K562 (cell line): ENCODE data around the gene ERICH2. TPM values are rescaled to one million over a fixed set of nuclear protein-coding genes. Genes with fewer than 3 reads are reported as not detected.
A peak's percentile ranks its signal among the peaks of the same experiment; 100 is the strongest.

ENCODE experiments used
- ATF1 ChIP-seq, 2 experiments: fragments of 450-650 bp in 1 of 2; IDR thresholded peaks; 2 replicates each; pipeline ENCODE4 v1.6.1; 2016; ENCODE audit warnings: missing compliant biosample characterization in 1 of 2, missing genetic modification characterization in 1 of 2
- ATF7 ChIP-seq: fragments of 450-650 bp; IDR thresholded peaks from 2 replicates; pipeline ENCODE4 v1.7.1; 2014; ENCODE audit warnings: mild to moderate bottlenecking, moderate library complexity
- LEF1 ChIP-seq: fragments of 450-650 bp; IDR thresholded peaks from 2 replicates; pipeline ENCODE4 v1.6.1; 2016; ENCODE audit warnings: mild to moderate bottlenecking
- MTF1 ChIP-seq: fragments of 250-450 bp; sonication (Bioruptor Pico); IDR thresholded peaks from 2 replicates; pipeline ENCODE4 v1.9.0; 2021; ENCODE audit warnings: moderate library complexity, mild to moderate bottlenecking, inconsistent platforms, borderline replicate concordance
- NFATC3 ChIP-seq: fragments of 450-650 bp; IDR thresholded peaks from 2 replicates; pipeline ENCODE4 v1.6.1; 2017; ENCODE audit warnings: mild to moderate bottlenecking
- PCBP2 ChIP-seq: fragments of 200-400 bp; formaldehyde crosslinking; IDR thresholded peaks from 2 replicates; pipeline ENCODE4 v1.6.1; 2018; ENCODE audit warnings: low read length, low read depth, mild to moderate bottlenecking, moderate library complexity; ENCODE audit not compliant: poor library complexity, severe bottlenecking
- STAT5A ChIP-seq: IDR thresholded peaks from 2 replicates; pipeline ENCODE4 v1.6.1; 2012; ENCODE audit warnings: low read length, inconsistent platforms, borderline replicate concordance
- XRCC5 ChIP-seq: fragments of 200-400 bp; formaldehyde crosslinking; IDR thresholded peaks from 2 replicates; pipeline ENCODE4 v1.6.1; 2017; ENCODE audit warnings: low read depth, mild to moderate bottlenecking, low read length
- ZNF324 ChIP-seq: fragments of 250-450 bp; sonication (Bioruptor Pico); IDR thresholded peaks from 2 replicates; pipeline ENCODE4 v1.4.0; 2020; ENCODE audit warnings: mild to moderate bottlenecking
- ZNF589 ChIP-seq: fragments of 200-800 bp; sonication (Bioruptor generic); IDR thresholded peaks from 2 replicates; pipeline ENCODE4 v1.6.1; 2016; ENCODE audit warnings: low read depth, missing genetic modification characterization, missing compliant biosample characterization
- ZNF75A ChIP-seq: fragments of 450-650 bp; formaldehyde crosslinking; IDR thresholded peaks from 2 replicates; pipeline ENCODE4 v1.4.0; 2020; ENCODE audit warnings: mild to moderate bottlenecking
- polyA plus RNA-seq, 8 experiments: library from polyadenylated mRNA; depleted of rRNA in 4 of 8; stranded (reverse) in 5 of 8; unstranded in 3 of 8; fragments of >200 nt; fragmentation: Nextera tagmentation in 2 of 8; fragmentation: Illumina TruSeq in 1 of 8; extraction: Ambion mirVana in 2 of 8; extraction: Trizol in 1 of 8; gene quantifications; 2 replicates each; pipeline versions ENCODE4 v1.2.1 to v1.2.3, GENCODE V29; 2011 to 2014; ENCODE audit warnings: inconsistent platforms in 1 of 8, missing spikeins in 1 of 8
- total RNA-seq, 7 experiments: library from RNA; depleted of rRNA in 6 of 7; stranded (reverse); fragments of >200 nt in 6 of 7; fragmentation: Illumina TruSeq in 2 of 7; extraction: Trizol in 2 of 7; gene quantifications; 2 replicates each; pipeline versions ENCODE4 v1.2.1 to v1.2.3, GENCODE V29; 2011 to 2021; ENCODE audit warnings: low replicate concordance in 1 of 7
- TF ChIP-seq, protein P1 (sequence below), 2 experiments: IDR thresholded peaks in 1 of 2; conservative IDR thresholded peaks in 1 of 2; 2 replicates each; pipeline ENCODE4 v1.6.1; 2016; ENCODE audit warnings: low read depth in 2 of 2, mild to moderate bottlenecking in 1 of 2, missing compliant biosample characterization in 1 of 2, missing genetic modification characterization in 1 of 2, moderate library complexity in 1 of 2
- TF ChIP-seq, protein P2 (sequence below), 2 experiments: fragments of 450-650 bp in 1 of 2; sonication (generic) in 1 of 2; formaldehyde crosslinking; conservative IDR thresholded peaks; 2 replicates each; pipeline versions ENCODE4 v1.4.0 to v1.8.1; 2020 to 2022; ENCODE audit warnings: mild to moderate bottlenecking in 1 of 2, missing genetic modification reagents in 1 of 2
- TF ChIP-seq, protein P3 (sequence below), 2 experiments: fragments of 450-650 bp; formaldehyde crosslinking in 1 of 2; IDR thresholded peaks; 2 replicates each; pipeline versions ENCODE4 v1.4.0 to v1.6.1; 2014 to 2020; ENCODE audit warnings: mild to moderate bottlenecking in 2 of 2, borderline replicate concordance in 1 of 2, low read depth in 1 of 2

ERICH2 gene
- total and polyA plus RNA-seq, 9 of the 15 experiments (the other 6 are each of a cell fraction or from before 2014, with no cell fraction given), result 0.85 to 2.4 (median 1.6) TPM

DNA sequence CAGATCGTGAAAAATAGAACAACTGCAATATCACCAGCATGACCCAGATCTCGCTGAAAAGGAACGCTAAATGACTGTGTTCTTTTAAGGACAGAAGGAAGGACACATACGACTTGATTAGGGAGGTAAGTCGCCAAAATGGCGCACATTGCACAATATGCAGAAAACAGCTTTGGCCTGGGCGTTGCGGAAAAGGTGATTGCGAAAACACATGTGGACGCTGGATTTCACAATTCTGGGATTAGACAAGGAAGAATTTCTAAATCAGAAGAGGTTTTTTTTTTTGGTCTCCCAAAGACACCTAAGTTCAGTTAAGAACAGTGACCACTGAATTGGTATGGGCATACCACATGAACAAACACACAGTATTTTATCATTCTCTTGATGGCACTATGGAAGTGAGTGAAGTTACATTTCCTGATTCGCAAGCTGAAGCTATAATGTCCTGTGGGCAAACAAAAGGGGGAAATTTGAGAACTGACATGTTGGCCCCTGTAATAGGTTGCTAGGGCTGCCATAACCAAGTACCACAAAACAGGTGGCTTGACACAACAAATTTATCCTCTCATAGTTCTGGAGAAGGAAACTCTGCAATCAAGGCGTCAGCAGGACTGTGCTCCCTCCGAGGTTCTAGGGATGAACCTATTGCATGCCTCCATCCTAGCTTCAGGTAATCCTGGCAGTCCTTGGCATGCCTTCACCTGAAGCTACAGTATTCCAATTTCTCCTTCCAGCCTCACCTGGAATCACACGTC, 25.8 kb upstream of the ERICH2 start (continued):
- TF ChIP-seq, protein P1, sequence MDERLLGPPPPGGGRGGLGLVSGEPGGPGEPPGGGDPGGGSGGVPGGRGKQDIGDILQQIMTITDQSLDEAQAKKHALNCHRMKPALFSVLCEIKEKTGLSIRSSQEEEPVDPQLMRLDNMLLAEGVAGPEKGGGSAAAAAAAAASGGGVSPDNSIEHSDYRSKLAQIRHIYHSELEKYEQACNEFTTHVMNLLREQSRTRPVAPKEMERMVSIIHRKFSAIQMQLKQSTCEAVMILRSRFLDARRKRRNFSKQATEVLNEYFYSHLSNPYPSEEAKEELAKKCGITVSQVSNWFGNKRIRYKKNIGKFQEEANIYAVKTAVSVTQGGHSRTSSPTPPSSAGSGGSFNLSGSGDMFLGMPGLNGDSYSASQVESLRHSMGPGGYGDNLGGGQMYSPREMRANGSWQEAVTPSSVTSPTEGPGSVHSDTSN (CRISPR knock-in tag; IDR thresholded peaks at IDR 0.05; ENCODE audit: low read depth), result no peak
- TF ChIP-seq, protein P1 (tag; conservative IDR thresholded peaks at IDR 0.05; ENCODE audit: low read depth), result no peak
- TF ChIP-seq LEF1, result 0 out of 2 replicates have a peak, but pooled peaks have one; percentile 38
- TF ChIP-seq, protein P2, sequence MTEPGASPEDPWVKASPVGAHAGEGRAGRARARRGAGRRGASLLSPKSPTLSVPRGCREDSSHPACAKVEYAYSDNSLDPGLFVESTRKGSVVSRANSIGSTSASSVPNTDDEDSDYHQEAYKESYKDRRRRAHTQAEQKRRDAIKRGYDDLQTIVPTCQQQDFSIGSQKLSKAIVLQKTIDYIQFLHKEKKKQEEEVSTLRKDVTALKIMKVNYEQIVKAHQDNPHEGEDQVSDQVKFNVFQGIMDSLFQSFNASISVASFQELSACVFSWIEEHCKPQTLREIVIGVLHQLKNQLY (CRISPR knock-in tag; conservative IDR thresholded peaks at IDR 0.05), result no peak
- TF ChIP-seq STAT5A, result no peak
- no peak for TF ChIP-seq ATF7
- no peak for TF ChIP-seq ZNF589 (CRISPR knock-in tag)
- TF ChIP-seq MTF1, result no peak
- TF ChIP-seq ZNF324 (CRISPR knock-in tag), result no peak
- TF ChIP-seq PCBP2, result no peak
- TF ChIP-seq ZNF75A, result no peak
- TF ChIP-seq NFATC3, result peak; percentile 63; the same call in 1 of the 2 replicates
- TF ChIP-seq ATF1 (CRISPR knock-in tag; IDR thresholded peaks at IDR 0.05), result no peak
- TF ChIP-seq ATF1 (tag; IDR thresholded peaks at IDR 0.05), result 0 out of 2 replicates have a peak, but pooled peaks have one; percentile 2
- TF ChIP-seq, protein P3, sequence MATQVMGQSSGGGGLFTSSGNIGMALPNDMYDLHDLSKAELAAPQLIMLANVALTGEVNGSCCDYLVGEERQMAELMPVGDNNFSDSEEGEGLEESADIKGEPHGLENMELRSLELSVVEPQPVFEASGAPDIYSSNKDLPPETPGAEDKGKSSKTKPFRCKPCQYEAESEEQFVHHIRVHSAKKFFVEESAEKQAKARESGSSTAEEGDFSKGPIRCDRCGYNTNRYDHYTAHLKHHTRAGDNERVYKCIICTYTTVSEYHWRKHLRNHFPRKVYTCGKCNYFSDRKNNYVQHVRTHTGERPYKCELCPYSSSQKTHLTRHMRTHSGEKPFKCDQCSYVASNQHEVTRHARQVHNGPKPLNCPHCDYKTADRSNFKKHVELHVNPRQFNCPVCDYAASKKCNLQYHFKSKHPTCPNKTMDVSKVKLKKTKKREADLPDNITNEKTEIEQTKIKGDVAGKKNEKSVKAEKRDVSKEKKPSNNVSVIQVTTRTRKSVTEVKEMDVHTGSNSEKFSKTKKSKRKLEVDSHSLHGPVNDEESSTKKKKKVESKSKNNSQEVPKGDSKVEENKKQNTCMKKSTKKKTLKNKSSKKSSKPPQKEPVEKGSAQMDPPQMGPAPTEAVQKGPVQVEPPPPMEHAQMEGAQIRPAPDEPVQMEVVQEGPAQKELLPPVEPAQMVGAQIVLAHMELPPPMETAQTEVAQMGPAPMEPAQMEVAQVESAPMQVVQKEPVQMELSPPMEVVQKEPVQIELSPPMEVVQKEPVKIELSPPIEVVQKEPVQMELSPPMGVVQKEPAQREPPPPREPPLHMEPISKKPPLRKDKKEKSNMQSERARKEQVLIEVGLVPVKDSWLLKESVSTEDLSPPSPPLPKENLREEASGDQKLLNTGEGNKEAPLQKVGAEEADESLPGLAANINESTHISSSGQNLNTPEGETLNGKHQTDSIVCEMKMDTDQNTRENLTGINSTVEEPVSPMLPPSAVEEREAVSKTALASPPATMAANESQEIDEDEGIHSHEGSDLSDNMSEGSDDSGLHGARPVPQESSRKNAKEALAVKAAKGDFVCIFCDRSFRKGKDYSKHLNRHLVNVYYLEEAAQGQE (IDR thresholded peaks at IDR 0.05; ENCODE audit: borderline replicate concordance), result no peak
- TF ChIP-seq, protein P3 (CRISPR knock-in tag; IDR thresholded peaks at IDR 0.05; ENCODE audit: low read depth), result no peak
- no peak for TF ChIP-seq XRCC5
